GM12892 (cell line): ENCODE measurements around the gene XPR1.

ENCODE experiments used
- POLR2A ChIP-seq: IDR thresholded peaks from 2 replicates; pipeline ENCODE4 v1.6.1; 2011; ENCODE audit warnings: low read depth, low read length, control low read depth
- TAF1 ChIP-seq: IDR thresholded peaks from 2 replicates; pipeline ENCODE4 v1.6.1; 2011; ENCODE audit warnings: low read depth, mild to moderate bottlenecking, control low read depth, low read length, borderline replicate concordance

DNA sequence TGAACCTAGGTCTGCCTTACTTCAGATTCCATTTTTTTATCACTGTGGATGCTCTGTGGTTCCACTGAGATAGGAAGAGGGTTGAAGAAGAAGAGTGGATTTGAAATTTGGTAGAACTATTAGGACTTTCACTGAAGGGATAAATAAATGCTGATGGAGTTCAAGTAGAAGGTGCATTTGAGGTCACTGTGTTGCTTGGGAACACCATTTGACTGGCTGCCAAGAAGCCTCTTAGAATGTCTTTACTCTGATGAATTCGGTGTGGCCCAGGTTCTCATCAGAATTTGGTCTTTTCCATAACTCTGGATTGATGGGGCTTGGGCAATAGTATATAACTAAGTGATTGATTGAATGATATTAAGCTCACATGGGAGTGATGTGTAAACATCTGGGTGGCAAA, 11.9 kb downstream of the XPR1 start:
- TF ChIP-seq POLR2A (no peak), TAF1 (no peak)
